ENCODE data around the gene DAPK2. TPM values are rescaled to one million over a fixed set of nuclear protein-coding genes. Genes with fewer than 3 reads are reported as not detected.

DAPK2 gene
- total and polyA plus RNA-seq, 9 donors = 0.77 to 6.2 (median 2.0) TPM

- Histone ChIP-seq H3K27ac (no peak overlapping the region), H3K9me3 (no peaks in the 10 kb centered on the region), H3K36me3 (no peaks in the 10 kb centered on the region), H3K4me1 (ENCODE audit: insufficient read depth) (no peaks in the 10 kb centered on the region), H3K4me3 (no peak overlapping the region), H3K27me3 (no peaks in the 10 kb centered on the region)
- WGBS, 3 donors = 72 to 74% (median 73%) methylated on average over 5 of the region's 5 CpGs
- TF ChIP-seq POLR2A (IDR thresholded peaks at IDR 0.05) (no peak), CTCF (IDR thresholded peaks at IDR 0.05) (no peak), EP300 (IDR thresholded peaks at IDR 0.05) (no peak)
- intact Hi-C loops (cut with DNase I) = no loop called here
- DNase-seq = no peak
These were observed 31.3 kb downstream of the DAPK2 start for GRCh38 chr15:64014995-64015394.

DNA sequence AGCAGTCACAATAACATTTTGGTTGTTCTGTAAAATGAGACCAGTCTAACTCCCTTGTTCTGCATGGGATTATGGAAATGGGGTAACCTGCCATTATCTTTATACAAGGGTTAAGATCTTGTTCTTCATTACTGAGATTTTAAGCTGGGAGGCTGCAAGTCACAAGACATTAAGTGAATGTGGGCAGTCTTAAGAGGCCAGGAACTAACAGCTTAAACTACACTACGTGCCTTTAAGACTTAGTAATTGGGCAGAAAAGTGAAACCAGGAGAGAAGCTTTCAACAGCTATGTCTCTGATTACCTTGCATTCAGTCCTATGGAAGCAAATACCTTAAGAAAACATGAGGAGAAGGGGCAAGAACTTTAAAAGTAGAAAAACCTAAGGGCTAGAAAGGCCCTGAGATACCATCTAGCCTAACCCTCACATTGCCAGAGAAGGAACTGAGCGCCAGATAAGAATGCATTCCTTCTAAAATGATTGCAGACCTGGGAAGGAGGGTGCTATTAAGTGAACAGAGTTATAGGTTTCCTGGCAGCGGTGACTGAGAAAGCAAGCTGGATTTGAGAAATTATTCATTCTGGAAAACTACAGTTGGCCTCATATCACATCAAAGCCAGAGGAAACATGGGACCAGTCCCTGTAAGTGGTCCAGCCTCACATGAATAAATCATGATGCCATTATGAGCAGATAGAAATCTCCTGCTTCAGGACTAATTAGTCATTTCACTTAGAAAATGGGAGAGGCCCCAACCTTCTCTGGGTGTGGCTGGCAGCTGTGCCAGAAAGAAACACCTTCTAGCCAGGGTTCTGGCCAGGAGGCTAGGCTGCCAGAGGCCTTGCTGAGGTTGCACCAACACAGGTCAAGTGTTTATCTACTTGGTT is 32.9 kb downstream of the DAPK2 start:
- Histone ChIP-seq H3K27me3 (no peaks in the 10 kb centered on the region), H3K9me3 (no peaks in the 10 kb centered on the region), H3K4me3 (no peak overlapping the region), H3K27ac (no peak overlapping the region), H3K4me1 (ENCODE audit: insufficient read depth) (no peaks in the 10 kb centered on the region), H3K36me3 (no peaks in the 10 kb centered on the region)
- intact Hi-C loops (cut with DNase I) = no loop called here
- 61 to 74% (median 70%) methylated on average over 3 of the region's 3 CpGs for WGBS, 3 donors
- DNase-seq = no peak
- TF ChIP-seq EP300 (IDR thresholded peaks at IDR 0.05) = no peak
- no peak for TF ChIP-seq CTCF (IDR thresholded peaks at IDR 0.05)
- TF ChIP-seq POLR2A (IDR thresholded peaks at IDR 0.05) = no peak

DNA sequence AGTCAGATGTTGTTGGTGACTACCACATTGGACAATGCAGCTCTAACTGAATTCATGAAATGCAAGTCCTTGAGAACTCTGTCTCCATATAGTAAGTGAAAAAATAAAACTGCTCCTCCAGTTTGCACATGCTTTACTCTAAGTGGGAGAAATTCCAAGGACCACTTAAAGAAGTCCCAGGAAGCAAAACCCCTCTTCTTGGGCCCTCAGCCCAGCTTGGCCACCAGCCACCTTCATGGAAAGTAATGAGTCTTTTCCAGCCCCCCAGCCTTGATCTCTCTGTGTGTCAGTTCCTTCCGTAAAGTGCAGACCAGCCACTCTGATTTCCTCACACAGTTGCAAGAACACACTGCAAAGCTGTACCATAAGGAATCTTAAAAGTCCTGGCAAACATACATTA is 34.5 kb downstream of the DAPK2 start:
- Histone ChIP-seq H3K4me3 (no peak overlapping the region), H3K27ac (no peak overlapping the region), H3K4me1 (ENCODE audit: insufficient read depth) (no peaks in the 10 kb centered on the region), H3K27me3 (no peaks in the 10 kb centered on the region), H3K9me3 (no peaks in the 10 kb centered on the region), H3K36me3 (no peaks in the 10 kb centered on the region)
- WGBS, 3 donors = 63 to 94% (median 64%) methylated on average over 1 of the region's 1 CpG
- TF ChIP-seq POLR2A (IDR thresholded peaks at IDR 0.05) (no peak), CTCF (IDR thresholded peaks at IDR 0.05) (no peak), EP300 (IDR thresholded peaks at IDR 0.05) (no peak)
- no peak for DNase-seq
- intact Hi-C loops (cut with DNase I) = no loop called here

- WGBS, 3 donors = 80 to 82% (median 81%) methylated on average over 3 of the region's 3 CpGs
- TF ChIP-seq POLR2A (IDR thresholded peaks at IDR 0.05) (no peak), CTCF (IDR thresholded peaks at IDR 0.05) (no peak), EP300 (IDR thresholded peaks at IDR 0.05) (no peak)
- H3K27me3 ChIP-seq = no peaks in the 10 kb centered on the region
- no peaks in the 10 kb centered on the region for H3K36me3 ChIP-seq
- no peaks in the 10 kb centered on the region for H3K9me3 ChIP-seq
- intact Hi-C loops (cut with DNase I) = no loop called here
- H3K4me3 ChIP-seq = no peak overlapping the region
- H3K27ac ChIP-seq = no peak overlapping the region
- DNase-seq = no peak
- no peaks in the 10 kb centered on the region for H3K4me1 ChIP-seq (ENCODE audit: insufficient read depth)
These were observed 35.6 kb downstream of the DAPK2 start for GRCh38 chr15:64010719-64011118.
